Stimulated activated memory B cell treated with anti-CD40 and anti-IgM and Interleukin-4, amounts not matched to agents 10 μg/mL and 1 μg/mL and 100 μg/mL, for 72 hours (primary cell): ENCODE results near the gene HRH2.
"Not testable (repeated sequence)": the region's sequence is repeated elsewhere in the genome, so short reads cannot be mapped to it uniquely, and the experiment has no call there.

ENCODE experiments used
- ATAC-seq: fragments of 150-1000 bp; cut with Tn5 transposase; 2 replicates; pipeline ENCODE4 v1.10.0; 2021
- H3K27ac Mint-ChIP-seq: one replicate; pipeline ENCODE4 v1.8.0; 2022; ENCODE audit warnings: mild to moderate bottlenecking, mixed read lengths
- H3K27me3 Mint-ChIP-seq: one replicate; pipeline ENCODE4 v1.8.0; 2022; ENCODE audit warnings: mixed read lengths
- H3K36me3 Mint-ChIP-seq: one replicate; pipeline ENCODE4 v1.8.0; 2022; ENCODE audit warnings: mixed read lengths
- H3K4me1 Mint-ChIP-seq: one replicate; pipeline ENCODE4 v1.8.0; 2022; ENCODE audit warnings: mixed read lengths
- H3K4me3 Mint-ChIP-seq: one replicate; pipeline ENCODE4 v1.8.0; 2022; ENCODE audit warnings: mild to moderate bottlenecking, moderate library complexity, mixed read lengths
- H3K9me3 Mint-ChIP-seq: one replicate; pipeline ENCODE4 v1.8.0; 2022; ENCODE audit warnings: mixed read lengths

The HRH2 gene

GRCh38 chr5:175706499-175706898 is 48.6 kb downstream of the HRH2 start:
- H3K27me3 Mint-ChIP-seq: peaks cover 50% of the 10 kb centered on the region
- H3K9me3 Mint-ChIP-seq: peaks cover 6% of the 10 kb centered on the region
- H3K4me3 Mint-ChIP-seq: no peak overlapping the region
- H3K36me3 Mint-ChIP-seq: no peaks in the 10 kb centered on the region
- H3K4me1 Mint-ChIP-seq: no peaks in the 10 kb centered on the region
- H3K27ac Mint-ChIP-seq: no peak overlapping the region
- ATAC-seq: no peak

- no peak for ATAC-seq
- H3K4me3 Mint-ChIP-seq: no peak overlapping the region
- H3K9me3 Mint-ChIP-seq: peaks cover 6% of the 10 kb centered on the region
- no peaks in the 10 kb centered on the region for H3K36me3 Mint-ChIP-seq
- H3K27me3 Mint-ChIP-seq: peaks cover 52% of the 10 kb centered on the region
- no peaks in the 10 kb centered on the region for H3K4me1 Mint-ChIP-seq
- no peak overlapping the region for H3K27ac Mint-ChIP-seq
Measured at GRCh38 chr5:175707751-175708375, 50.0 kb downstream of the HRH2 start.

DNA sequence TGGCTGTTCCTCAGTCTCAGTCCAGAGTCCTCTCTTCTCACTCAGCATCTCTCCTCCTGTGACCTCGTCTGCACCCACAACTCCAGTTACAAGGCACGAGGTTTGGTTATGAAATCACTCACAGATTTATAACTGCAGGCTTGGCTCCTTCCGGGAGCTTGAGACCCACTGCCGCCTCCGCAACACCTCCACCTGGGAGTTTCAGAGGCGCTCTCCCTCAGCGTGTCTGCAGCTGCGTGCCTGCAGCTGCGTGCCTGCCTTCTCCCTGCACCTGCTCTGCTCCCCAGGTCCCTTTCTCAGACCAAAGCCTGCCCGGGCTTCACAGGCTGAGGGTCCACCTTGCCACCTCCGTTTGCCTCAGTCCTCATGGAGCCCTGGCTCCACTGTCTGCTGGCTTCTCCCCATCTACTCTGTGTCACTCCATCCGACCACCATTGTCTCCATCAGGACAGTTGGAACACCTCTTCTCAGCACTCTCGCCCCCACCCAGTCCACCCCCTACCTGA is 51.5 kb downstream of the HRH2 start:
- H3K27me3 Mint-ChIP-seq: peaks cover 47% of the 10 kb centered on the region
- H3K27ac Mint-ChIP-seq: no peak overlapping the region
- H3K36me3 Mint-ChIP-seq: no peaks in the 10 kb centered on the region
- H3K4me3 Mint-ChIP-seq: no peak overlapping the region
- peak; percentile 24 for ATAC-seq
- no peaks in the 10 kb centered on the region for H3K4me1 Mint-ChIP-seq
- peaks cover under 1% of the 10 kb centered on the region for H3K9me3 Mint-ChIP-seq

- Mint-ChIP-seq H3K27me3 (peaks cover 57% of the 10 kb centered on the region), H3K4me1 (no peaks in the 10 kb centered on the region), H3K36me3 (no peaks in the 10 kb centered on the region), H3K9me3 (no peaks in the 10 kb centered on the region), H3K4me3 (no peak overlapping the region), H3K27ac (no peak overlapping the region)
- ATAC-seq: no peak
Measured at GRCh38 chr5:175710326-175710725, 52.5 kb downstream of the HRH2 start.

DNA sequence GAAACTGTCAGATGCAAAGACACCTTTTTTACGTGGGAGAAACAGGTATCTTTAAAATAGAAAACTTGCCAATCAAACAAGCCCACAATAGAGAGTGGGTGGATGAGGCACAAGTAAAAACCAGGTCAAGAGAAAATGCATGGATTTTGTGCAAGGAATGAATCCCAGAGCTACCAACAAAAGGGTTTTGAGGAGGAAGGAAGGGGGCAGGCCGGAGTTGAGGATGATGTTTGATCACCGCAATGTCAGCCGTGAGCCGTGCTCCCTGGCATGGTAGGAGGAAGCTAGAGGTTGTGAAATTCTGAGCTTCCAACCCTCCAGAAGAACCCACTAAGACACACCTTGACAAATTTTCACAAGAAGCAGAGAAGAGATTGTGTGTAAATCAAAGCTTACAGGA is 53.2 kb downstream of the HRH2 start:
- Mint-ChIP-seq H3K4me1 (no peaks in the 10 kb centered on the region), H3K4me3 (no peak overlapping the region), H3K9me3 (peaks cover 2% of the 10 kb centered on the region), H3K27ac (no peak overlapping the region), H3K36me3 (no peaks in the 10 kb centered on the region), H3K27me3 (peaks cover 64% of the 10 kb centered on the region)
- no peak for ATAC-seq

GRCh38 chr5:175711472-175712312 is 53.8 kb downstream of the HRH2 start:
- Mint-ChIP-seq H3K4me1 (no peaks in the 10 kb centered on the region), H3K36me3 (no peaks in the 10 kb centered on the region), H3K27ac (no peak overlapping the region), H3K9me3 (peaks cover 7% of the 10 kb centered on the region), H3K4me3 (no peak overlapping the region), H3K27me3 (peaks cover 64% of the 10 kb centered on the region)
- ATAC-seq: no peak

DNA sequence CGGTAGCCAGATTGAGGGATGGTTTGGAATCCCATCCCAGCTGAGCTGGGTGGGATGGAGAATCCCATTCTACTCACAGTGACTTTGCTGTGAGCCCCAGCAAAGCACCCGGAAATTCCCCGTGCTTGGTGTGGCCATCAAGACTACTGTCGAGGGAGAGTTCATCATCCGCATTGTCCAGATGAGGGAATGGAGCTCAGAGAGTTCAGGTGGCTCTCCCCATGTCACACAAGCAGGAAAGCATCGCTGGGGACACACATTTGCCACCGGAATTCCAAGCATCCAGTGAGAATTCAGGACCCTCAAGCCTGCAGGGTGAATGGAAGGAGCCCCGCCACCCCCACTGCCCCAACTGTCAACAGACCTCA is 54.4 kb downstream of the HRH2 start:
- ATAC-seq: no peak
- Mint-ChIP-seq H3K4me3 (no peak overlapping the region), H3K9me3 (peaks cover 9% of the 10 kb centered on the region), H3K4me1 (no peaks in the 10 kb centered on the region), H3K27me3 (peaks cover 64% of the 10 kb centered on the region), H3K36me3 (no peaks in the 10 kb centered on the region), H3K27ac (no peak overlapping the region)

- ATAC-seq: no peak
- Mint-ChIP-seq H3K36me3 (no peaks in the 10 kb centered on the region), H3K27ac (no peak overlapping the region), H3K9me3 (peaks cover 10% of the 10 kb centered on the region), H3K27me3 (peaks cover 64% of the 10 kb centered on the region), H3K4me3 (no peak overlapping the region), H3K4me1 (no peaks in the 10 kb centered on the region)
Measured at GRCh38 chr5:175712681-175713085, 54.8 kb downstream of the HRH2 start.

- no peaks in the 10 kb centered on the region for H3K36me3 Mint-ChIP-seq
- ATAC-seq: no peak
- H3K27ac Mint-ChIP-seq: no peak overlapping the region
- H3K4me3 Mint-ChIP-seq: no peak overlapping the region
- no peaks in the 10 kb centered on the region for H3K4me1 Mint-ChIP-seq
- H3K9me3 Mint-ChIP-seq: peaks cover 12% of the 10 kb centered on the region
- H3K27me3 Mint-ChIP-seq: peaks cover 54% of the 10 kb centered on the region
Measured at GRCh38 chr5:175713930-175714329, 56.1 kb downstream of the HRH2 start.

GRCh38 chr5:175714479-175715085 is 56.7 kb downstream of the HRH2 start:
- peaks cover 49% of the 10 kb centered on the region for H3K27me3 Mint-ChIP-seq
- ATAC-seq: no peak
- H3K4me1 Mint-ChIP-seq: no peaks in the 10 kb centered on the region

GRCh38 chr5:175715627-175716522 is 58.0 kb downstream of the HRH2 start:
- no peak for ATAC-seq
- no peaks in the 10 kb centered on the region for H3K36me3 Mint-ChIP-seq
- H3K4me1 Mint-ChIP-seq: no peaks in the 10 kb centered on the region
- no peak overlapping the region for H3K4me3 Mint-ChIP-seq
- H3K27ac Mint-ChIP-seq: no peak overlapping the region
- H3K27me3 Mint-ChIP-seq: peaks cover 42% of the 10 kb centered on the region
- H3K9me3 Mint-ChIP-seq: peaks cover 12% of the 10 kb centered on the region

More at GRCh38 chr5:175714479-175715085, 56.7 kb downstream of the HRH2 start:
- peaks cover 12% of the 10 kb centered on the region for H3K9me3 Mint-ChIP-seq
- no peak overlapping the region for H3K27ac Mint-ChIP-seq
- no peaks in the 10 kb centered on the region for H3K36me3 Mint-ChIP-seq
- H3K4me3 Mint-ChIP-seq: no peak overlapping the region

DNA sequence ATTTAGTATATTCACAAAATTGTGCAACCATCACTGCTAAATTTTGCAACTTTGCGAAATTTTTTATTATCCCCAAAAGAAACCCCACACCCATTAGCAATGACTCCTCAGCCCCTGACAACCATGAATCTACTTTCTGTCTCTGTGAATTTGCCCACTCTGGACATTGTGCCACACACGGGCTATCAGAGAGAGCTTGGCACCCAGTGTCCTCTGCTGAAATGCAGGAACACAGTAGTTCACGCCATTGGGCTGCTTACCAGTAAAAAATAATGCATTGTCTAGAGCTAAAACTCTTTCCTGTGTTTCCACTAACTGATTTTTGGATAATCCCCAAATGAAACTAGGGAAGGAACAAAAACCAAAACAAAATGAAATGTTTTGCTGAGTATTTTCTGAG is 60.0 kb downstream of the HRH2 start:
- Mint-ChIP-seq H3K9me3 (peaks cover 12% of the 10 kb centered on the region), H3K4me1 (no peaks in the 10 kb centered on the region), H3K4me3 (no peak overlapping the region), H3K27me3 (peaks cover 27% of the 10 kb centered on the region), H3K27ac (no peak overlapping the region), H3K36me3 (no peaks in the 10 kb centered on the region)
- no peak for ATAC-seq

GRCh38 chr5:175718401-175719108 is 60.7 kb downstream of the HRH2 start:
- ATAC-seq: no peak
- no peak overlapping the region for H3K4me3 Mint-ChIP-seq
- peaks cover 27% of the 10 kb centered on the region for H3K27me3 Mint-ChIP-seq
- no peak overlapping the region for H3K27ac Mint-ChIP-seq
- H3K36me3 Mint-ChIP-seq: no peaks in the 10 kb centered on the region
- H3K4me1 Mint-ChIP-seq: no peaks in the 10 kb centered on the region
- H3K9me3 Mint-ChIP-seq: peaks cover 12% of the 10 kb centered on the region

- H3K4me1 Mint-ChIP-seq, H3K36me3 Mint-ChIP-seq, ATAC-seq, H3K4me3 Mint-ChIP-seq, H3K27ac Mint-ChIP-seq: not testable (repeated sequence)
- H3K9me3 Mint-ChIP-seq: peaks cover 12% of the 10 kb centered on the region
- peaks cover 27% of the 10 kb centered on the region for H3K27me3 Mint-ChIP-seq
Measured at GRCh38 chr5:175719109-175719432, 61.2 kb downstream of the HRH2 start.
